ENCODE data around the gene CDH13. TPM values are rescaled to one million over a fixed set of nuclear protein-coding genes. Genes with fewer than 3 reads are reported as not detected.

CDH13 gene
- total and polyA plus RNA-seq, 2 of the 8 experiments (the other 6 are each of a cell fraction or from before 2014, with no cell fraction given) = 2.3 to 2.4 TPM

DNA sequence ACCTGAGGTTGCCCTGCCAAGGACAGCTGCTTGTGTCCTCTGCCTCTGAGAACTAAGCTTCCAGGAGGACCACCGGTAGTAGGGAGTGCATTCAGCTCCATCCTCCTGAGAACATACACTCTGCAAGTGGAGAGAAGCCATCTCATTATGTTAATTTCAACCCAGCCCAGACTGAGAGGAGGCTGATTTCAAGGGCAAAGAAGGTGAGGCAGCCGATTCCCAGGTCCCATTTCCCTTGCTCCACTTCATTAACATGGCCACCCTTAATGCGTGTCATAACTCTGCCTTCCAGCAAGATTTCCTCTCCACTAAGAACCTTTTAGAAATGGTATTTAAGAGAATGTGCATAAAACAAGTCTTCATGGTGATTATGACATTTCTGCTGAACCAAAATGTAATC lies 72.5 kb downstream of the CDH13 start:
- Histone ChIP-seq H3K79me2 (ENCODE audit: control insufficient read depth in 1 of 2, insufficient read depth in 2 of 2, low read length in 2 of 2) (no peaks in the 10 kb centered on the region), H2BK12ac (ENCODE audit: low read depth, low read length) (no peak overlapping the region), H3K4ac (replicated peaks; ENCODE audit: insufficient read length, low read depth, low read length) (no peak overlapping the region), H2BK5ac (ENCODE audit: low read depth, low read length) (no peak overlapping the region), H3K27ac (ENCODE audit: low read depth, low read length) (no peak overlapping the region), H2BK15ac (ENCODE audit: low read length) (no peak overlapping the region), H2BK20ac (ENCODE audit: low read length) (no peak overlapping the region), H3K4me1 (replicated peaks in 1 of 4; ENCODE audit: control insufficient read depth in 3 of 4, insufficient read depth in 4 of 4, low read length in 3 of 4) (peaks cover 0 to 3% (median 0%) of the 10 kb centered on the region in 4 experiments; a peak in 1 of 7 replicates), H2AFZ (ENCODE audit: low read length) (no peak overlapping the region), H4K91ac (replicated peaks; ENCODE audit: insufficient read length, low read length) (no peak overlapping the region), H4K8ac (ENCODE audit: extremely low read depth, insufficient read depth, low read length) (no peak overlapping the region), H3K4me2 (ENCODE audit: insufficient read depth in 1 of 2, low read depth in 2 of 2, low read length in 2 of 2) (no peak overlapping the region), H4K20me1 (replicated peaks in 1 of 2; ENCODE audit: control insufficient read depth in 1 of 2, insufficient read depth in 2 of 2, low read length in 2 of 2) (no peaks in the 10 kb centered on the region), H2BK120ac (replicated peaks; ENCODE audit: low read depth, low read length) (no peak overlapping the region), H3K56ac (replicated peaks; ENCODE audit: insufficient read length, low read depth, low read length) (no peak overlapping the region), H4K5ac (ENCODE audit: insufficient read length, low read depth, low read length) (no peak overlapping the region), H3K4me3 (ENCODE audit: extremely low read depth in 1 of 4, insufficient read depth in 2 of 4, low read depth in 3 of 4, low read length in 4 of 4) (no peak overlapping the region), H3K9ac (replicated peaks in 1 of 4; ENCODE audit: extremely low read depth in 1 of 4, low read depth in 3 of 4, low read length in 3 of 4) (no peak overlapping the region), H3K27me3 (replicated peaks in 1 of 4; ENCODE audit: control insufficient read depth in 3 of 4, extremely low read depth in 1 of 4, insufficient read depth in 3 of 4, low read length in 3 of 4) (no peaks in the 10 kb centered on the region), H3K79me1 (ENCODE audit: low read depth, low read length) (no peaks in the 10 kb centered on the region), H3K14ac (ENCODE audit: insufficient read length) (no peak overlapping the region), H3K23me2 (ENCODE audit: low read depth, low read length) (no peaks in the 10 kb centered on the region), H2AK5ac (ENCODE audit: low read depth, low read length) (no peak overlapping the region; the same call in 1 of the 2 replicates), H3K9me3 (ENCODE audit: insufficient read depth in 2 of 2, low read depth in 1 of 2, low read length in 1 of 2) (no peaks in the 10 kb centered on the region), H3K23ac (ENCODE audit: insufficient read length) (no peak overlapping the region), H3K36me3 (ENCODE audit: control insufficient read depth in 2 of 4, insufficient read depth in 4 of 4, low read length in 3 of 4) (no peaks in the 10 kb centered on the region; a peak in 1 of 8 replicates), H3K18ac (ENCODE audit: extremely low read depth, low read length) (no peak overlapping the region)
- CTCF ChIA-PET (ENCODE audit: partially characterized antibody) = interaction anchor here (1.0 to 1.5 kb wide), 6 partner anchors 8 to 414 kb away, joined by 3 to 6 read pairs (median 4); no protein-coding TSS in a partner anchor
- FAIRE-seq (no peak), DNase-seq (ENCODE audit: low read depth in 1 of 2, low spot score in 2 of 2) (no peak)
- POLR2A ChIA-PET (ENCODE audit: partially characterized antibody) = interaction anchor here (0.6 kb wide), 1 partner anchor 531 kb away, joined by 3 read pairs; no protein-coding TSS in a partner anchor
- 91% methylated on average over 3 of the region's 3 CpGs; no CpG with 5 or more reads in 1 of the 2 experiments for WGBS, 2 experiments (ENCODE audit: extremely low coverage in 1 of 2, insufficient coverage in 1 of 2, insufficient read length in 1 of 2, insufficient replicate concordance in 2 of 2, low coverage in 1 of 2, low lambda C conversion rate in 2 of 2, missing lambda C conversion rate in 1 of 2)
- TF ChIP-seq ATF2 (IDR thresholded peaks at IDR 0.05; ENCODE audit: low read length) (no peak), SUZ12 (IDR thresholded peaks at IDR 0.05; ENCODE audit: low read length) (no peak), ASH2L (IDR thresholded peaks at IDR 0.05; ENCODE audit: low read length) (no peak), RFX5 (IDR thresholded peaks at IDR 0.05; ENCODE audit: borderline replicate concordance, low read depth, low read length) (no peak), EZH2 (IDR thresholded peaks at IDR 0.05; ENCODE audit: low read depth, low read length, severe bottlenecking) (no peak), HDAC6 (IDR thresholded peaks at IDR 0.05; ENCODE audit: low read depth, low read length) (no peak), JUN (IDR thresholded peaks at IDR 0.05; ENCODE audit: low read depth, low read length) (no peak), SP1 (IDR thresholded peaks at IDR 0.05; ENCODE audit: low read depth, low read length) (no peak), RAD21 (IDR thresholded peaks at IDR 0.05 in 1 of 2, conservative IDR thresholded peaks at IDR 0.05 in 1 of 2; ENCODE audit: low read depth in 2 of 2, low read length in 2 of 2) (no peak), FOSL1 (IDR thresholded peaks at IDR 0.05; ENCODE audit: insufficient read depth, low read depth, low read length) (no peak), HDAC2 (IDR thresholded peaks at IDR 0.05; ENCODE audit: borderline replicate concordance in 1 of 2, low read depth in 2 of 2, low read length in 2 of 2) (no peak), POLR2AphosphoS5 (IDR thresholded peaks at IDR 0.05; ENCODE audit: low read depth, low read length) (no peak)
